WTC11 (cell line): Measurements from ENCODE around the gene SLC47A1. TPM values are rescaled to one million over a fixed set of nuclear protein-coding genes. Genes with fewer than 3 reads are reported as not detected.

ENCODE experiments used
- ATAC-seq: fragments of 200-7000 bp; cut with Tn5 transposase; 2 replicates; pipeline ENCODE4 v1.10.0; 2021; ENCODE audit warnings: mild to moderate bottlenecking, moderate library complexity
- CTCF ChIA-PET: fragments of 300-600 bp; sonication (Branson Sonifier 250); formaldehyde crosslinking; loops from one replicate; lab custom pipeline; 2021; ENCODE audit warnings: antibody characterized with exemption; lab: Charles Lee
- POLR2A ChIA-PET: fragments of 350-600 bp; sonication (Branson Sonifier 250); formaldehyde crosslinking; loops from one replicate; lab custom pipeline; 2021; ENCODE audit warnings: antibody characterized with exemption; lab: Charles Lee
- DNase-seq: peaks from one replicate; pipeline ENCODE4 v3.0.0; 2021; ENCODE audit warnings: low spot score
- H3K27ac Mint-ChIP-seq: 2 replicates; pipeline ENCODE4 v1.8.0; 2021; ENCODE audit warnings: mixed read lengths
- H3K27me3 Mint-ChIP-seq: 2 replicates; pipeline ENCODE4 v1.8.0; 2021; ENCODE audit warnings: low read depth, mild to moderate bottlenecking, moderate library complexity, mixed read lengths
- H3K36me3 Mint-ChIP-seq: 2 replicates; pipeline ENCODE4 v1.8.0; 2021; ENCODE audit warnings: mixed read lengths
- H3K4me1 Mint-ChIP-seq: 2 replicates; pipeline ENCODE4 v1.8.0; 2022; ENCODE audit warnings: mixed read lengths
- H3K4me3 Mint-ChIP-seq: 2 replicates; pipeline ENCODE4 v1.8.0; 2021; ENCODE audit warnings: mild to moderate bottlenecking, moderate library complexity, mixed read lengths
- H3K9me3 Mint-ChIP-seq: 2 replicates; pipeline ENCODE4 v1.8.0; 2021; ENCODE audit warnings: mixed read lengths
- AFF4 ChIP-seq: sonication (generic); formaldehyde crosslinking; IDR thresholded peaks from 2 replicates; pipeline ENCODE4 v1.8.1; 2023; ENCODE audit warnings: mild to moderate bottlenecking, missing genetic modification reagents, borderline replicate concordance
- CREB1 ChIP-seq: sonication (generic); formaldehyde crosslinking; IDR thresholded peaks from 2 replicates; pipeline ENCODE4 v1.8.0; 2023; ENCODE audit warnings: mild to moderate bottlenecking, missing genetic modification reagents
- GABPB1 ChIP-seq: sonication (generic); formaldehyde crosslinking; IDR thresholded peaks from 2 replicates; pipeline ENCODE4 v1.8.1; 2023; ENCODE audit warnings: mild to moderate bottlenecking, missing genetic modification reagents
- HMGA2 ChIP-seq: fragments of 250-450 bp; sonication (Bioruptor Pico); IDR thresholded peaks from 2 replicates; pipeline ENCODE4 v1.4.0; 2021; ENCODE audit warnings: mild to moderate bottlenecking, moderate library complexity
- IRF2 ChIP-seq: sonication (generic); formaldehyde crosslinking; IDR thresholded peaks from 2 replicates; pipeline ENCODE4 v1.8.0; 2022; ENCODE audit warnings: low read depth, missing genetic modification reagents, borderline replicate concordance
- NFYB ChIP-seq: sonication (generic); formaldehyde crosslinking; conservative IDR thresholded peaks from 2 replicates; pipeline ENCODE4 v1.8.0; 2022; ENCODE audit warnings: low read depth, missing genetic modification reagents
- NR3C1 ChIP-seq: sonication (generic); formaldehyde crosslinking; conservative IDR thresholded peaks from 2 replicates; pipeline ENCODE4 v1.8.1; 2023; ENCODE audit warnings: low read depth, mild to moderate bottlenecking, missing genetic modification reagents
- PRRX2 ChIP-seq: fragments of 250-450 bp; sonication (Bioruptor Pico); IDR thresholded peaks from 2 replicates; pipeline ENCODE4 v1.8.0; 2021; ENCODE audit warnings: mild to moderate bottlenecking
- RORB ChIP-seq: fragments of 250-450 bp; sonication (Bioruptor Pico); IDR thresholded peaks from 2 replicates; pipeline ENCODE4 v1.9.0; 2021; ENCODE audit warnings: mild to moderate bottlenecking
- SOX15 ChIP-seq: fragments of 250-450 bp; sonication (Bioruptor Pico); IDR thresholded peaks from 2 replicates; pipeline ENCODE4 v1.9.0; 2021; ENCODE audit warnings: mild to moderate bottlenecking
- ZNF121 ChIP-seq: sonication (generic); formaldehyde crosslinking; IDR thresholded peaks from 2 replicates; pipeline ENCODE4 v1.8.0; 2023; ENCODE audit warnings: missing genetic modification reagents
- ZNF263 ChIP-seq: sonication (generic); formaldehyde crosslinking; IDR thresholded peaks from 2 replicates; pipeline ENCODE4 v1.8.1; 2022; ENCODE audit warnings: low read depth, mild to moderate bottlenecking, moderate library complexity, missing genetic modification reagents
- ZNF396 ChIP-seq: fragments of 250-450 bp; sonication (Bioruptor Pico); IDR thresholded peaks from 2 replicates; pipeline ENCODE4 v1.8.0; 2021; ENCODE audit warnings: mild to moderate bottlenecking, moderate library complexity, borderline replicate concordance
- total RNA-seq: library from RNA; stranded (reverse); gene quantifications from 3 replicates; pipeline ENCODE4 v1.2.3, GENCODE V29; 2021
- TF ChIP-seq, protein P1 (sequence below): sonication (generic); formaldehyde crosslinking; IDR thresholded peaks from 2 replicates; pipeline ENCODE4 v1.8.0; 2022; ENCODE audit warnings: mild to moderate bottlenecking, missing genetic modification reagents
- TF ChIP-seq, protein P2 (sequence below): sonication (generic); formaldehyde crosslinking; IDR thresholded peaks from 2 replicates; pipeline ENCODE4 v1.8.1; 2023; ENCODE audit warnings: mild to moderate bottlenecking, missing genetic modification reagents, moderate library complexity
- TF ChIP-seq, protein P3 (sequence below): sonication (generic); formaldehyde crosslinking; IDR thresholded peaks from 2 replicates; pipeline ENCODE4 v1.8.1; 2022; ENCODE audit warnings: mild to moderate bottlenecking, missing genetic modification reagents, moderate library complexity, borderline replicate concordance
- TF ChIP-seq, protein P4 (sequence below): fragments of 200-600 bp; IDR thresholded peaks from 2 replicates; pipeline ENCODE4 v1.8.0; 2022; ENCODE audit warnings: antibody characterized with exemption

The SLC47A1 gene
- total RNA-seq, 1 experiment from 2014 or later: 2.5 TPM

GRCh38 chr17:19569785-19570543, 36.3 kb downstream of the SLC47A1 start:
- POLR2A ChIA-PET: no interaction called here
- Mint-ChIP-seq H3K36me3 (no peaks in the 10 kb centered on the region), H3K27me3 (no peaks in the 10 kb centered on the region; the same call in 1 of the 2 replicates), H3K9me3 (no peaks in the 10 kb centered on the region), H3K27ac (no peak overlapping the region), H3K4me3 (no peak overlapping the region), H3K4me1 (peaks cover 12% of the 10 kb centered on the region)
- CTCF ChIA-PET: interaction anchor here (0.5 to 1.2 kb wide), 4 partner anchors 43 to 193 kb away, joined by 3 to 5 read pairs (median 3); no protein-coding TSS in a partner anchor
- TF ChIP-seq RORB (CRISPR knock-in tag): no peak
- TF ChIP-seq, protein P1, sequence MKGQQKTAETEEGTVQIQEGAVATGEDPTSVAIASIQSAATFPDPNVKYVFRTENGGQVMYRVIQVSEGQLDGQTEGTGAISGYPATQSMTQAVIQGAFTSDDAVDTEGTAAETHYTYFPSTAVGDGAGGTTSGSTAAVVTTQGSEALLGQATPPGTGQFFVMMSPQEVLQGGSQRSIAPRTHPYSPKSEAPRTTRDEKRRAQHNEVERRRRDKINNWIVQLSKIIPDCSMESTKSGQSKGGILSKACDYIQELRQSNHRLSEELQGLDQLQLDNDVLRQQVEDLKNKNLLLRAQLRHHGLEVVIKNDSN (CRISPR knock-in tag): no peak
- TF ChIP-seq ZNF121 (CRISPR knock-in tag): peak; percentile 83
- no peak for DNase-seq
- no peak for ATAC-seq

DNA sequence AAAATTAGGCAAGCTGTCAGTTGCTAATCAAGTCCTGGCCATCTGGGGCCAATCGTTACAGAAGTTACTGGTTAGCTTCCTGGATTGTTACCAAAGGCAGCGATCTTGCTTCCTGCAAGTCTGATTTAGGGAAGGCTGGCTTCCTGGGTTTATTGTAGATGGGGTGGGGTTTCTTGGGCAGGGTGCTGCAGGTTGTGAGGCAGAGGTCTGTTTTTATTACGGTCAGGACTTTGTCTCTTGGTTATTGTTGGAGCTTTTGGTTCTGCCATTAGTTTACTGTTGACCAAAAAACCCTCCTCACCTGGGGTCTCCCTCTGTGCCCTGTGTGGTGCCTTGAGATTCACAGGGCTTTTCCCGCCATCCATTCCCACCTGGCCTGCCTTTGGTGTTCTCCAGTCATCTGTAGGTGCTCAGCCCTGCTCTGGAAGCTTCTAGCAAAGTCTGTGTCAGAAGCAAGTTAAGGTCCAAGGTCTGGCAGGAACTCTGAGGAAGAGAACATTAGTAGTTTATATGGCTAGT, 36.9 kb downstream of the SLC47A1 start:
- CTCF ChIA-PET: interaction anchor here (0.5 to 1.2 kb wide), 4 partner anchors 42 to 192 kb away, joined by 3 to 5 read pairs (median 3); no protein-coding TSS in a partner anchor
- Mint-ChIP-seq H3K4me1 (peaks cover 16% of the 10 kb centered on the region), H3K36me3 (no peaks in the 10 kb centered on the region), H3K4me3 (no peak overlapping the region), H3K27me3 (no peaks in the 10 kb centered on the region; the same call in 1 of the 2 replicates), H3K9me3 (no peaks in the 10 kb centered on the region), H3K27ac (no peak overlapping the region)
- POLR2A ChIA-PET: no interaction called here
- no peak for ATAC-seq
- TF ChIP-seq NFYB (CRISPR knock-in tag): no peak
- DNase-seq: no peak

DNA sequence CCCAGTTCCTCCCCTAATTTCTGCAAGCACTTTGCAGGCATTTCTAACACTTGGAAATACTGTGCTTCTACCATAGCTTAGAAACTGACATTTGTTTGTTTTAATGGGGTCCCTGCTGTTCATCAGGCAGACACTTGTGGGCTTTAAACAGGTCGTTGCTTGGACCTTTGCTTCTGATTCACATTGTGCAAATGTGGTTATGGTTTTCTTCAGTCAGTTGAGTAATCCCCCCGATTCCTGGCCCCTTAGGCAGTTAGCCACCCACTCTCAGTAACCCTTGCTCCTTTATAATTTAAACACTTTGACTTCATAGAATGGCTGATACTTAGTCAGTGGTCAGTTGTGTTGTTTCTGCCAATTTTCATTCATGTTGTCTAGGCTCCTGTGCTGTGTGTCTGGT, 39.4 kb downstream of the SLC47A1 start:
- H3K4me3 Mint-ChIP-seq: no peak overlapping the region
- no peak overlapping the region for H3K27ac Mint-ChIP-seq
- no peak for DNase-seq
- TF ChIP-seq IRF2 (CRISPR knock-in tag) (no peak), SOX15 (CRISPR knock-in tag) (no peak)
- TF ChIP-seq, protein P2, sequence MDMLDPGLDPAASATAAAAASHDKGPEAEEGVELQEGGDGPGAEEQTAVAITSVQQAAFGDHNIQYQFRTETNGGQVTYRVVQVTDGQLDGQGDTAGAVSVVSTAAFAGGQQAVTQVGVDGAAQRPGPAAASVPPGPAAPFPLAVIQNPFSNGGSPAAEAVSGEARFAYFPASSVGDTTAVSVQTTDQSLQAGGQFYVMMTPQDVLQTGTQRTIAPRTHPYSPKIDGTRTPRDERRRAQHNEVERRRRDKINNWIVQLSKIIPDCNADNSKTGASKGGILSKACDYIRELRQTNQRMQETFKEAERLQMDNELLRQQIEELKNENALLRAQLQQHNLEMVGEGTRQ: no peak
- no peak for ATAC-seq
- peaks cover 31% of the 10 kb centered on the region for H3K4me1 Mint-ChIP-seq
- H3K9me3 Mint-ChIP-seq: no peaks in the 10 kb centered on the region
- POLR2A ChIA-PET: no interaction called here
- no peaks in the 10 kb centered on the region for H3K36me3 Mint-ChIP-seq
- no peaks in the 10 kb centered on the region; the same call in 1 of the 2 replicates for H3K27me3 Mint-ChIP-seq
- CTCF ChIA-PET: interaction anchor here (0.6 kb wide), 1 partner anchor 64 kb away, joined by 3 read pairs; no protein-coding TSS in a partner anchor

DNA sequence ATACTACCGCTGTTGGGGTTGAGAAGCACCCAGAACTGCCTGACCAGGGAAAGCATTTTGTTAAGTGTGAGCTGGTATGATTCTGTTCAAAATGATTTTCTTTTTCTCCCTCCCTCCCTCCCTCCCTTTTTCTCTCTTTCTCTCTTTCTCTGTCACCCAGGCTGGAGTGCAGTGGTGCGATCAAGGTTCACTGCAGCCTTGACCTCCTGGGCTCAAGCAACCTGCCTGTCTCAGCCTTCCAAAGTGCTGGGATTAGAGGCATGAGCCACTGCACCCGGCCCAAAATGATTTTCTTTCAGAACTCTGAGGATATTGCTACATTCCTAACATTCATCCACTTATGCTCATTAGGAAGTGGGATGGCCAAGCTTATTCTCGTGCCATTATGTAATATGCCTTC, 41.3 kb downstream of the SLC47A1 start:
- peaks cover 34% of the 10 kb centered on the region for H3K4me1 Mint-ChIP-seq
- no peak overlapping the region for H3K27ac Mint-ChIP-seq
- peaks cover 14% of the 10 kb centered on the region for H3K27me3 Mint-ChIP-seq
- no peak overlapping the region for H3K4me3 Mint-ChIP-seq
- ATAC-seq: no peak
- TF ChIP-seq GABPB1 (CRISPR knock-in tag) (no peak), ZNF396 (CRISPR knock-in tag) (no peak), NR3C1 (CRISPR knock-in tag) (no peak), HMGA2 (no peak)
- TF ChIP-seq, protein P3, sequence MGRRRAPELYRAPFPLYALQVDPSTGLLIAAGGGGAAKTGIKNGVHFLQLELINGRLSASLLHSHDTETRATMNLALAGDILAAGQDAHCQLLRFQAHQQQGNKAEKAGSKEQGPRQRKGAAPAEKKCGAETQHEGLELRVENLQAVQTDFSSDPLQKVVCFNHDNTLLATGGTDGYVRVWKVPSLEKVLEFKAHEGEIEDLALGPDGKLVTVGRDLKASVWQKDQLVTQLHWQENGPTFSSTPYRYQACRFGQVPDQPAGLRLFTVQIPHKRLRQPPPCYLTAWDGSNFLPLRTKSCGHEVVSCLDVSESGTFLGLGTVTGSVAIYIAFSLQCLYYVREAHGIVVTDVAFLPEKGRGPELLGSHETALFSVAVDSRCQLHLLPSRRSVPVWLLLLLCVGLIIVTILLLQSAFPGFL (CRISPR knock-in tag): no peak
- no peaks in the 10 kb centered on the region for H3K36me3 Mint-ChIP-seq
- H3K9me3 Mint-ChIP-seq: no peaks in the 10 kb centered on the region
- DNase-seq: no peak
- CTCF ChIA-PET: interaction anchor here (0.6 kb wide), 1 partner anchor 1245 kb away, joined by 3 read pairs; no protein-coding TSS in a partner anchor
- POLR2A ChIA-PET: no interaction called here

- Mint-ChIP-seq H3K4me1 (peaks cover 28% of the 10 kb centered on the region), H3K4me3 (no peak overlapping the region), H3K36me3 (no peaks in the 10 kb centered on the region), H3K27ac (no peak overlapping the region), H3K27me3 (peaks cover 34% of the 10 kb centered on the region), H3K9me3 (no peaks in the 10 kb centered on the region)
- POLR2A ChIA-PET: no interaction called here
- ATAC-seq (no peak), DNase-seq (no peak)
- CTCF ChIA-PET: interaction anchor here (0.7 to 2.4 kb wide), 10 partner anchors 11 to 216 kb away, joined by 3 to 15 read pairs (median 6); partner anchors contain the start of genes ALDH3A2 and B9D1
- TF ChIP-seq CREB1 (CRISPR knock-in tag) (no peak), AFF4 (CRISPR knock-in tag) (no peak), ZNF263 (CRISPR knock-in tag) (no peak), PRRX2 (CRISPR knock-in tag) (no peak)
- TF ChIP-seq, protein P4, sequence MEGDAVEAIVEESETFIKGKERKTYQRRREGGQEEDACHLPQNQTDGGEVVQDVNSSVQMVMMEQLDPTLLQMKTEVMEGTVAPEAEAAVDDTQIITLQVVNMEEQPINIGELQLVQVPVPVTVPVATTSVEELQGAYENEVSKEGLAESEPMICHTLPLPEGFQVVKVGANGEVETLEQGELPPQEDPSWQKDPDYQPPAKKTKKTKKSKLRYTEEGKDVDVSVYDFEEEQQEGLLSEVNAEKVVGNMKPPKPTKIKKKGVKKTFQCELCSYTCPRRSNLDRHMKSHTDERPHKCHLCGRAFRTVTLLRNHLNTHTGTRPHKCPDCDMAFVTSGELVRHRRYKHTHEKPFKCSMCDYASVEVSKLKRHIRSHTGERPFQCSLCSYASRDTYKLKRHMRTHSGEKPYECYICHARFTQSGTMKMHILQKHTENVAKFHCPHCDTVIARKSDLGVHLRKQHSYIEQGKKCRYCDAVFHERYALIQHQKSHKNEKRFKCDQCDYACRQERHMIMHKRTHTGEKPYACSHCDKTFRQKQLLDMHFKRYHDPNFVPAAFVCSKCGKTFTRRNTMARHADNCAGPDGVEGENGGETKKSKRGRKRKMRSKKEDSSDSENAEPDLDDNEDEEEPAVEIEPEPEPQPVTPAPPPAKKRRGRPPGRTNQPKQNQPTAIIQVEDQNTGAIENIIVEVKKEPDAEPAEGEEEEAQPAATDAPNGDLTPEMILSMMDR: no peak
Measured at GRCh38 chr17:19578545-19578944, 44.9 kb downstream of the SLC47A1 start.
